Upper lobe of left lung (tissue), 6 donors: Measurements from ENCODE around the gene SEMA3D. TPM values are rescaled to one million over a fixed set of nuclear protein-coding genes. Genes with fewer than 3 reads are reported as not detected.

ENCODE experiments used
- ATAC-seq, 2 donors: fragments of 200-7000 bp; cut with Tn5 transposase; one replicate each; pipeline ENCODE4 v1.9.1; 2022; ENCODE audit warnings: mild to moderate bottlenecking in 2 of 2, moderate library complexity in 2 of 2; ENCODE audit not compliant: low FRiP score in 2 of 2
- DNase-seq, 2 donors: peaks; one replicate each; pipeline ENCODE4 v3.0.0-alpha.2; 2019 to 2020
- H3K27ac ChIP-seq, 4 donors: fragments of 200-600 bp; sonication (generic); one replicate each; pipeline ENCODE4 v1.5.1; 2016 to 2019
- H3K27me3 ChIP-seq, 4 donors: fragments of 200-600 bp; sonication (generic); one replicate each; pipeline ENCODE4 v1.5.1; 2017 to 2019
- H3K36me3 ChIP-seq, 4 donors: fragments of 200-600 bp; sonication (generic); one replicate each; pipeline ENCODE4 v1.5.1; 2016 to 2019
- H3K4me1 ChIP-seq, 4 donors: fragments of 200-600 bp; sonication (generic); one replicate each; pipeline ENCODE4 v1.5.1; 2018 to 2019
- H3K4me3 ChIP-seq, 4 donors: fragments of 200-600 bp; sonication (generic); one replicate each; pipeline ENCODE4 v1.5.1; 2017 to 2019; ENCODE audit warnings: mild to moderate bottlenecking in 2 of 4, moderate library complexity in 1 of 4
- H3K9me3 ChIP-seq, 4 donors: fragments of 200-600 bp; sonication (generic); one replicate each; pipeline ENCODE4 v1.5.1; 2018 to 2019
- CTCF ChIP-seq, 6 experiments: fragments of 450-650 bp in 4 of 6; fragments of 200-600 bp in 2 of 6; sonication (generic) in 2 of 6; IDR thresholded peaks; one replicate each; pipeline ENCODE4 v1.5.1; 2016 to 2019; ENCODE audit warnings: antibody characterized with exemption in 6 of 6
- EP300 ChIP-seq, 4 donors: sonication (generic); formaldehyde crosslinking; IDR thresholded peaks; one replicate each; pipeline ENCODE4 v1.5.1; 2017; ENCODE audit warnings: antibody characterized with exemption in 4 of 4, control low read depth in 2 of 4
- POLR2A ChIP-seq, 4 donors: fragments of 450-650 bp; IDR thresholded peaks; one replicate each; pipeline ENCODE4 v1.5.1; 2016 to 2017; ENCODE audit warnings: antibody characterized with exemption in 4 of 4, mild to moderate bottlenecking in 2 of 4
- POLR2AphosphoS5 ChIP-seq, 2 donors: sonication (generic); formaldehyde crosslinking; IDR thresholded peaks; one replicate each; pipeline ENCODE4 v1.5.1; 2017; ENCODE audit warnings: antibody characterized with exemption in 2 of 2
- WGBS, 2 donors: methylation state at CpG; one replicate each; pipeline ENCODE4 v1.1.5; 2017 to 2018; 5-methylcytosine and 5-hydroxymethylcytosine counted together
- total RNA-seq, 6 donors: library from RNA; depleted of rRNA in 4 of 6; stranded (reverse); fragments of >200 nt in 4 of 6; gene quantifications; one replicate each; pipeline versions ENCODE4 v1.1.0 to v1.2.1, GENCODE V29; 2016 to 2021
- donor health status: DM: no; HTN: no; CAD: no; lungs with moderate emphysema.
- donor health status: DM: no; HTN: yes; CAD: no; lungs with severe emphysema.

Gene SEMA3D
- total RNA-seq, 6 donors from 2014 or later = 1.7 to 8.1 (median 3.5) TPM

GRCh38 chr7:85220023-85220422 is 33.2 kb upstream of the SEMA3D start:
- H3K36me3 ChIP-seq = no peaks in the 10 kb centered on the region
- H3K27ac ChIP-seq = no peak overlapping the region
- no peaks in the 10 kb centered on the region for H3K9me3 ChIP-seq
- no peaks in the 10 kb centered on the region for H3K4me1 ChIP-seq
- no peak for ATAC-seq
- no peak for DNase-seq
- WGBS, 2 donors = 76 to 85% methylated on average over 2 of the region's 2 CpGs
- H3K27me3 ChIP-seq = no peaks in the 10 kb centered on the region
- H3K4me3 ChIP-seq = no peak overlapping the region
- no peak for TF ChIP-seq POLR2AphosphoS5 (IDR thresholded peaks at IDR 0.05)
- no peak for TF ChIP-seq CTCF (IDR thresholded peaks at IDR 0.05)
- TF ChIP-seq EP300 (IDR thresholded peaks at IDR 0.05) = no peak
- no peak for TF ChIP-seq POLR2A (IDR thresholded peaks at IDR 0.05)

- TF ChIP-seq EP300 (IDR thresholded peaks at IDR 0.05) (no peak), POLR2A (IDR thresholded peaks at IDR 0.05) (no peak), POLR2AphosphoS5 (IDR thresholded peaks at IDR 0.05) (no peak), CTCF (IDR thresholded peaks at IDR 0.05) (no peak)
- Histone ChIP-seq H3K9me3 (no peaks in the 10 kb centered on the region), H3K27ac (no peak overlapping the region), H3K4me3 (no peak overlapping the region), H3K27me3 (no peaks in the 10 kb centered on the region), H3K4me1 (no peaks in the 10 kb centered on the region), H3K36me3 (no peaks in the 10 kb centered on the region)
- ATAC-seq (no peak), DNase-seq (no peak)
- WGBS, 2 donors = 88 to 90% methylated on average over 2 of the region's 2 CpGs
These were observed 30.2 kb upstream of the SEMA3D start for GRCh38 chr7:85217085-85217484.

GRCh38 chr7:85215098-85215497 is 28.2 kb upstream of the SEMA3D start:
- TF ChIP-seq POLR2A (IDR thresholded peaks at IDR 0.05) (no peak), POLR2AphosphoS5 (IDR thresholded peaks at IDR 0.05) (no peak), EP300 (IDR thresholded peaks at IDR 0.05) (no peak), CTCF (IDR thresholded peaks at IDR 0.05) (no peak)
- Histone ChIP-seq H3K27me3 (no peaks in the 10 kb centered on the region), H3K4me1 (no peaks in the 10 kb centered on the region), H3K9me3 (no peaks in the 10 kb centered on the region), H3K36me3 (no peaks in the 10 kb centered on the region), H3K4me3 (no peak overlapping the region), H3K27ac (no peak overlapping the region)
- 89 to 97% methylated on average over 1 of the region's 1 CpG for WGBS, 2 donors
- no peak for ATAC-seq
- DNase-seq = no peak

- Histone ChIP-seq H3K27me3 (no peaks in the 10 kb centered on the region), H3K27ac (no peak overlapping the region), H3K4me3 (no peak overlapping the region), H3K36me3 (no peaks in the 10 kb centered on the region), H3K4me1 (no peaks in the 10 kb centered on the region), H3K9me3 (no peaks in the 10 kb centered on the region)
- 72 to 78% methylated on average over 1 of the region's 1 CpG for WGBS, 2 donors
- TF ChIP-seq CTCF (IDR thresholded peaks at IDR 0.05) = no peak
- TF ChIP-seq EP300 (IDR thresholded peaks at IDR 0.05) = no peak
- TF ChIP-seq POLR2AphosphoS5 (IDR thresholded peaks at IDR 0.05) = no peak
- TF ChIP-seq POLR2A (IDR thresholded peaks at IDR 0.05) = no peak
- ATAC-seq (no peak), DNase-seq (no peak)
These were observed 26.6 kb upstream of the SEMA3D start for GRCh38 chr7:85213500-85213899.

- no peak overlapping the region for H3K27ac ChIP-seq
- WGBS, 2 donors = 38 to 54% methylated on average over 2 of the region's 2 CpGs
- H3K36me3 ChIP-seq = no peaks in the 10 kb centered on the region
- no peak overlapping the region for H3K4me3 ChIP-seq
- no peaks in the 10 kb centered on the region for H3K4me1 ChIP-seq
- H3K27me3 ChIP-seq = no peaks in the 10 kb centered on the region
- DNase-seq (no peak), ATAC-seq (no peak)
- H3K9me3 ChIP-seq = no peaks in the 10 kb centered on the region
- TF ChIP-seq EP300 (IDR thresholded peaks at IDR 0.05) = no peak
- TF ChIP-seq CTCF (IDR thresholded peaks at IDR 0.05) = no peak
- no peak for TF ChIP-seq POLR2A (IDR thresholded peaks at IDR 0.05)
- no peak for TF ChIP-seq POLR2AphosphoS5 (IDR thresholded peaks at IDR 0.05)
These were observed 18.9 kb upstream of the SEMA3D start for GRCh38 chr7:85205754-85206153.
